Fibroblast of lung (primary cell): Measurements from ENCODE around the gene SLC15A2. TPM values are rescaled to one million over a fixed set of nuclear protein-coding genes. Genes with fewer than 3 reads are reported as not detected.

Source experiments
- DNase-seq, 2 donors: peaks; one replicate each; pipeline versions ENCODE4 v3.0.0 to v3.0.0-alpha.2; 2010; ENCODE audit warnings: low read depth in 2 of 2
- H2AFZ ChIP-seq: 2 replicates; pipeline ENCODE4 v1.5.1; 2012; ENCODE audit warnings: low read length, control low read depth, inconsistent platforms
- H3K27ac ChIP-seq: 2 replicates; pipeline ENCODE4 v1.5.1; 2011; ENCODE audit warnings: low read length, control low read depth; ENCODE audit not compliant: insufficient read depth
- H3K27me3 ChIP-seq: 2 replicates; pipeline ENCODE4 v1.5.1; 2011; ENCODE audit warnings: mild to moderate bottlenecking, low read length; ENCODE audit not compliant: control insufficient read depth, insufficient read depth
- H3K36me3 ChIP-seq: 2 replicates; pipeline ENCODE4 v1.5.1; 2011; ENCODE audit warnings: low read length; ENCODE audit not compliant: control insufficient read depth, insufficient read depth
- H3K4me1 ChIP-seq: 2 replicates; pipeline ENCODE4 v1.5.1; 2011; ENCODE audit warnings: low read length; ENCODE audit not compliant: control insufficient read depth, insufficient read depth; ENCODE audit errors: extremely low read depth
- H3K4me2 ChIP-seq: 2 replicates; pipeline ENCODE4 v1.5.1; 2011; ENCODE audit warnings: low read length, control low read depth; ENCODE audit not compliant: insufficient read depth; ENCODE audit errors: extremely low read depth
- H3K4me3 ChIP-seq, 4 experiments: fragments of 200-600 bp in 1 of 4; sonication (generic) in 1 of 4; replicated peaks in 1 of 4; 2 replicates each; pipeline ENCODE4 v1.5.1; 2011 to 2016; ENCODE audit warnings: low read length in 4 of 4, low read depth in 3 of 4, mild to moderate bottlenecking in 3 of 4, control low read depth in 2 of 4, inconsistent platforms in 1 of 4, mixed read lengths in 1 of 4; ENCODE audit not compliant: insufficient read depth in 1 of 4; ENCODE audit errors: control extremely low read depth in 1 of 4
- H3K79me2 ChIP-seq: 2 replicates; pipeline ENCODE4 v1.5.1; 2012; ENCODE audit warnings: mild to moderate bottlenecking, low read length, inconsistent platforms; ENCODE audit not compliant: control insufficient read depth, insufficient read depth
- H3K9ac ChIP-seq: 2 replicates; pipeline ENCODE4 v1.5.1; 2011; ENCODE audit warnings: mild to moderate bottlenecking, low read length, control low read depth; ENCODE audit not compliant: insufficient read depth
- H3K9me3 ChIP-seq: 2 replicates; pipeline ENCODE4 v1.5.1; 2012; ENCODE audit warnings: low read depth, low read length; ENCODE audit not compliant: control insufficient read depth, insufficient read depth
- H4K20me1 ChIP-seq: 2 replicates; pipeline ENCODE4 v1.5.1; 2011; ENCODE audit warnings: low read length; ENCODE audit not compliant: control insufficient read depth, insufficient read depth; ENCODE audit errors: extremely low read depth
- CTCF ChIP-seq, 2 donors: IDR thresholded peaks in 1 of 2; conservative IDR thresholded peaks in 1 of 2; 1 replicate in 1 of 2; 2 replicates in 1 of 2; pipeline ENCODE4 v1.5.1; 2011 to 2012; ENCODE audit warnings: low read length in 2 of 2, control low read depth in 1 of 2, inconsistent platforms in 1 of 2, low read depth in 1 of 2, mild to moderate bottlenecking in 1 of 2
- EZH2 ChIP-seq: IDR thresholded peaks from 2 replicates; pipeline ENCODE4 v1.5.1; 2012; ENCODE audit warnings: low read length, control low read depth, mild to moderate bottlenecking; ENCODE audit errors: missing control alignments
- polyA plus RNA-seq, 2 donors: library from polyadenylated mRNA; depleted of rRNA in 1 of 2; stranded (reverse) in 1 of 2; unstranded in 1 of 2; fragments of >200 nt; gene quantifications; 2 replicates each; pipeline ENCODE4 v1.2.1, GENCODE V29; 2011 to 2012; ENCODE audit warnings: missing spikeins in 1 of 2
- total RNA-seq: library from RNA; depleted of rRNA; stranded (reverse); fragments of >200 nt; gene quantifications from 2 replicates; pipeline ENCODE4 v1.2.1, GENCODE V29; 2014

Gene SLC15A2
- total and polyA plus RNA-seq, 2 donors (not counting 1 experiment from before 2014, with no cell fraction given), result 0.31 to 0.33 TPM

- no peaks in the 10 kb centered on the region for H3K4me1 ChIP-seq
- no peak overlapping the region for H3K9ac ChIP-seq
- H3K79me2 ChIP-seq, result no peaks in the 10 kb centered on the region
- no peak for DNase-seq
- H2AFZ ChIP-seq, result no peak overlapping the region
- H3K4me2 ChIP-seq, result no peak overlapping the region
- H3K4me3 ChIP-seq, result no peak overlapping the region
- H3K9me3 ChIP-seq, result no peaks in the 10 kb centered on the region
- no peak overlapping the region for H3K27ac ChIP-seq
- H4K20me1 ChIP-seq, result no peaks in the 10 kb centered on the region
- no peaks in the 10 kb centered on the region for H3K27me3 ChIP-seq
- H3K36me3 ChIP-seq, result no peaks in the 10 kb centered on the region
- no peak for TF ChIP-seq CTCF (conservative IDR thresholded peaks at IDR 0.05 in 1 of 2, IDR thresholded peaks at IDR 0.05 in 1 of 2; ENCODE audit: low read depth in 1 of 2, low read length in 2 of 2)
- TF ChIP-seq EZH2, result no peak
Observed at GRCh38 chr3:121979246-121979645, 85.0 kb downstream of the SLC15A2 start.

GRCh38 chr3:121979734-121980449 is 85.7 kb downstream of the SLC15A2 start:
- no peaks in the 10 kb centered on the region for H3K27me3 ChIP-seq
- TF ChIP-seq EZH2, result no peak
- TF ChIP-seq CTCF (conservative IDR thresholded peaks at IDR 0.05 in 1 of 2, IDR thresholded peaks at IDR 0.05 in 1 of 2; ENCODE audit: low read depth in 1 of 2, low read length in 2 of 2), result no peak
- no peak overlapping the region for H3K27ac ChIP-seq
- no peaks in the 10 kb centered on the region for H3K79me2 ChIP-seq
- no peak overlapping the region for H3K4me2 ChIP-seq
- no peaks in the 10 kb centered on the region for H3K9me3 ChIP-seq
- H3K36me3 ChIP-seq, result no peaks in the 10 kb centered on the region
- H3K4me3 ChIP-seq, result no peak overlapping the region
- H4K20me1 ChIP-seq, result no peaks in the 10 kb centered on the region
- H3K9ac ChIP-seq, result no peak overlapping the region
- no peak for DNase-seq
- no peaks in the 10 kb centered on the region for H3K4me1 ChIP-seq
- H2AFZ ChIP-seq, result no peak overlapping the region

- H3K9me3 ChIP-seq, result no peaks in the 10 kb centered on the region
- no peaks in the 10 kb centered on the region for H3K27me3 ChIP-seq
- no peaks in the 10 kb centered on the region for H3K36me3 ChIP-seq
- TF ChIP-seq CTCF (conservative IDR thresholded peaks at IDR 0.05 in 1 of 2, IDR thresholded peaks at IDR 0.05 in 1 of 2; ENCODE audit: low read depth in 1 of 2, low read length in 2 of 2) (no peak), EZH2 (no peak)
- no peak overlapping the region for H3K27ac ChIP-seq
- H4K20me1 ChIP-seq, result no peaks in the 10 kb centered on the region
- DNase-seq, result no peak
- H3K4me3 ChIP-seq, result no peak overlapping the region
- no peak overlapping the region for H3K9ac ChIP-seq
- H3K4me1 ChIP-seq, result no peaks in the 10 kb centered on the region
- H2AFZ ChIP-seq, result no peak overlapping the region
- H3K4me2 ChIP-seq, result no peak overlapping the region
- no peaks in the 10 kb centered on the region for H3K79me2 ChIP-seq
Observed at GRCh38 chr3:121980450-121980796, 86.2 kb downstream of the SLC15A2 start.
